Loucy (cell line): ENCODE measurements around the gene TMEM156.

ENCODE experiments used
- H2AFZ ChIP-seq: fragments of 200-600 bp; sonication (generic); 2 replicates; pipeline ENCODE4 v1.6.0; 2016; ENCODE audit warnings: antibody characterized with exemption, mild to moderate bottlenecking, low read length, moderate library complexity
- H3F3A ChIP-seq: fragments of 200-600 bp; 2 replicates; pipeline ENCODE4 v1.6.0; 2016; ENCODE audit warnings: antibody characterized with exemption, low read depth, mild to moderate bottlenecking
- H3K27me3 ChIP-seq: fragments of 200-600 bp; sonication (generic); 2 replicates; pipeline ENCODE4 v1.6.1; 2014; ENCODE audit warnings: low read length, mild to moderate bottlenecking; ENCODE audit not compliant: insufficient read depth, poor library complexity, severe bottlenecking
- H3K36me3 ChIP-seq: fragments of 200-600 bp; sonication (generic); 2 replicates; pipeline ENCODE4 v1.6.1; 2016; ENCODE audit warnings: low read length; ENCODE audit not compliant: insufficient read depth
- H3K4me1 ChIP-seq: fragments of 200-600 bp; sonication (generic); 2 replicates; pipeline ENCODE4 v1.5.1; 2014; ENCODE audit warnings: low read length, mild to moderate bottlenecking; ENCODE audit not compliant: insufficient read depth, poor library complexity, severe bottlenecking
- H3K4me2 ChIP-seq: fragments of 200-600 bp; sonication (generic); 2 replicates; pipeline ENCODE4 v1.6.0; 2014; ENCODE audit warnings: antibody characterized with exemption, low read length, low read depth, mild to moderate bottlenecking; ENCODE audit not compliant: poor library complexity, severe bottlenecking
- H3K4me3 ChIP-seq: fragments of 200-600 bp; sonication (generic); 2 replicates; pipeline ENCODE4 v1.5.1; 2014; ENCODE audit warnings: low read length, mild to moderate bottlenecking, mixed read lengths; ENCODE audit not compliant: poor library complexity, severe bottlenecking
- H3K79me2 ChIP-seq: fragments of 200-600 bp; sonication (generic); 2 replicates; pipeline ENCODE4 v1.6.1; 2014; ENCODE audit warnings: low read length; ENCODE audit not compliant: insufficient read depth
- H3K9ac ChIP-seq: fragments of 200-600 bp; sonication (generic); 2 replicates; pipeline ENCODE4 v1.6.0; 2014; ENCODE audit warnings: mild to moderate bottlenecking, low read depth, low read length, moderate library complexity; ENCODE audit not compliant: poor library complexity, severe bottlenecking
- H3K9me2 ChIP-seq: fragments of 200-600 bp; sonication (generic); replicated peaks from 2 replicates; pipeline ENCODE4 v1.6.1; 2016; ENCODE audit warnings: low read depth, low read length, mixed read lengths
- H3K9me3 ChIP-seq: fragments of 200-600 bp; sonication (generic); 2 replicates; pipeline ENCODE4 v1.6.1; 2014; ENCODE audit warnings: mild to moderate bottlenecking, antibody characterized with exemption, low read length, low read depth; ENCODE audit not compliant: insufficient read depth
- H4K20me1 ChIP-seq: fragments of 200-600 bp; sonication (generic); 2 replicates; pipeline ENCODE4 v1.6.0; 2014; ENCODE audit warnings: antibody characterized with exemption, low read length, mild to moderate bottlenecking; ENCODE audit not compliant: insufficient read depth, poor library complexity, severe bottlenecking
- CTCF ChIP-seq: fragments of 200-600 bp; sonication (generic); conservative IDR thresholded peaks from 2 replicates; pipeline ENCODE4 v1.5.1; 2014; ENCODE audit warnings: mild to moderate bottlenecking, antibody characterized with exemption, low read length
- EZH2phosphoT487 ChIP-seq: fragments of 200-600 bp; IDR thresholded peaks from 2 replicates; pipeline ENCODE4 v1.6.1; 2018; ENCODE audit warnings: antibody characterized with exemption, mild to moderate bottlenecking, moderate library complexity, borderline replicate concordance

The TMEM156 gene

GRCh38 chr4:38979511-38980230, 52.5 kb downstream of the TMEM156 start:
- Histone ChIP-seq H2AFZ (no peak overlapping the region), H3K4me1 (peaks cover 52% of the 10 kb centered on the region), H3K9me2 (no peaks in the 10 kb centered on the region), H4K20me1 (no peaks in the 10 kb centered on the region), H3K9me3 (no peaks in the 10 kb centered on the region), H3K4me3 (no peak overlapping the region), H3K9ac (no peak overlapping the region), H3K27me3 (no peaks in the 10 kb centered on the region), H3K4me2 (no peak overlapping the region), H3K36me3 (no peaks in the 10 kb centered on the region), H3K79me2 (peaks cover 18% of the 10 kb centered on the region), H3F3A (peaks cover 5% of the 10 kb centered on the region; the same call in 1 of the 2 replicates)
- TF ChIP-seq EZH2phosphoT487 (no peak), CTCF (no peak)

- Histone ChIP-seq H2AFZ (no peak overlapping the region), H3K9me3 (no peaks in the 10 kb centered on the region), H3K9ac (no peak overlapping the region), H4K20me1 (no peaks in the 10 kb centered on the region), H3K4me1 (peaks cover 47% of the 10 kb centered on the region), H3F3A (peaks cover 5% of the 10 kb centered on the region; the same call in 1 of the 2 replicates), H3K9me2 (no peaks in the 10 kb centered on the region), H3K4me3 (no peak overlapping the region), H3K36me3 (no peaks in the 10 kb centered on the region), H3K79me2 (peaks cover 18% of the 10 kb centered on the region), H3K4me2 (no peak overlapping the region), H3K27me3 (no peaks in the 10 kb centered on the region)
- no peak for TF ChIP-seq EZH2phosphoT487
- TF ChIP-seq CTCF, result no peak
These were observed 53.1 kb downstream of the TMEM156 start for GRCh38 chr4:38979081-38979480.

- Histone ChIP-seq H3K4me3 (no peak overlapping the region), H3K4me1 (peaks cover 20% of the 10 kb centered on the region), H3K9me2 (no peaks in the 10 kb centered on the region), H3K27me3 (no peaks in the 10 kb centered on the region), H4K20me1 (no peaks in the 10 kb centered on the region), H3K9me3 (no peaks in the 10 kb centered on the region), H3K79me2 (no peaks in the 10 kb centered on the region), H3F3A (peaks cover 5% of the 10 kb centered on the region; the same call in 1 of the 2 replicates), H3K9ac (no peak overlapping the region), H3K4me2 (no peak overlapping the region), H2AFZ (no peak overlapping the region), H3K36me3 (no peaks in the 10 kb centered on the region)
- no peak for TF ChIP-seq CTCF
- no peak for TF ChIP-seq EZH2phosphoT487
These were observed 55.9 kb downstream of the TMEM156 start for GRCh38 chr4:38976308-38976707.
